HepG2 (cell line): Measurements from ENCODE around the gene CLIC4. TPM values are rescaled to one million over a fixed set of nuclear protein-coding genes. Genes with fewer than 3 reads are reported as not detected.

ENCODE experiments used
- ARNT2 ChIP-seq: sonication (generic); formaldehyde crosslinking; IDR thresholded peaks from 2 replicates; pipeline ENCODE4 v1.8.0; 2022; ENCODE audit warnings: mild to moderate bottlenecking, low read depth, missing genetic modification reagents, moderate library complexity
- ERF ChIP-seq: IDR thresholded peaks from 2 replicates; pipeline ENCODE4 v1.6.1; 2018; ENCODE audit warnings: missing biosample characterization, missing genetic modification reagents
- FOXO1 ChIP-seq: sonication (generic); formaldehyde crosslinking; IDR thresholded peaks from 2 replicates; pipeline ENCODE4 v1.4.0; 2020; ENCODE audit warnings: missing genetic modification reagents
- GABPB1 ChIP-seq: IDR thresholded peaks from 2 replicates; pipeline ENCODE4 v1.6.1; 2016; ENCODE audit warnings: mild to moderate bottlenecking, missing genetic modification reagents, moderate library complexity, missing compliant biosample characterization
- HOXD1 ChIP-seq: sonication (generic); formaldehyde crosslinking; IDR thresholded peaks from 2 replicates; pipeline ENCODE4 v1.5.0; 2020; ENCODE audit warnings: missing genetic modification reagents
- KLF12 ChIP-seq: sonication (generic); formaldehyde crosslinking; IDR thresholded peaks from 2 replicates; pipeline ENCODE4 v1.4.0; 2020; ENCODE audit warnings: missing genetic modification reagents, borderline replicate concordance
- LRRFIP1 ChIP-seq: sonication (generic); formaldehyde crosslinking; conservative IDR thresholded peaks from 2 replicates; pipeline ENCODE4 v1.4.0; 2020; ENCODE audit warnings: missing genetic modification reagents
- MAX ChIP-seq: IDR thresholded peaks from 2 replicates; pipeline ENCODE4 v1.6.1; 2012; ENCODE audit warnings: inconsistent platforms
- MED13 ChIP-seq: sonication (generic); formaldehyde crosslinking; IDR thresholded peaks from 2 replicates; pipeline ENCODE4 v1.5.0; 2020; ENCODE audit warnings: missing genetic modification reagents
- MXD4 ChIP-seq: IDR thresholded peaks from 2 replicates; pipeline ENCODE4 v1.6.1; 2016; ENCODE audit warnings: mild to moderate bottlenecking, missing biosample characterization, missing genetic modification reagents
- RBM22 ChIP-seq: fragments of 200-400 bp; formaldehyde crosslinking; optimal IDR thresholded peaks from 2 replicates; pipeline ENCODE3; 2017; ENCODE audit warnings: mild to moderate bottlenecking, low read length, moderate library complexity
- SSRP1 ChIP-seq: IDR thresholded peaks from 2 replicates; pipeline ENCODE4 v1.6.1; 2016; ENCODE audit warnings: control low read depth
- STAG1 ChIP-seq: sonication (generic); formaldehyde crosslinking; IDR thresholded peaks from 2 replicates; pipeline ENCODE4 v1.4.0; 2020; ENCODE audit warnings: missing genetic modification reagents
- TFE3 ChIP-seq: IDR thresholded peaks from 2 replicates; pipeline ENCODE4 v1.6.1; 2016
- U2AF1 ChIP-seq: fragments of 200-400 bp; formaldehyde crosslinking; optimal IDR thresholded peaks from 2 replicates; pipeline ENCODE3; 2017; ENCODE audit warnings: mild to moderate bottlenecking, low read depth, low read length
- ZBTB7B ChIP-seq: sonication (generic); formaldehyde crosslinking; IDR thresholded peaks from 2 replicates; pipeline ENCODE4 v1.4.0; 2020; ENCODE audit warnings: missing genetic modification reagents
- ZMYM3 ChIP-seq: sonication (generic); formaldehyde crosslinking; IDR thresholded peaks from 2 replicates; pipeline ENCODE4 v1.5.1; 2020; ENCODE audit warnings: mild to moderate bottlenecking, missing genetic modification reagents
- ZNF121 ChIP-seq: sonication (generic); formaldehyde crosslinking; IDR thresholded peaks from 2 replicates; pipeline ENCODE4 v1.5.0; 2020; ENCODE audit warnings: mild to moderate bottlenecking, missing genetic modification reagents
- ZNF282 ChIP-seq: fragments of 450-650 bp; IDR thresholded peaks from 2 replicates; pipeline ENCODE4 v1.6.1; 2018; ENCODE audit not compliant: partially characterized antibody
- ZNF547 ChIP-seq: sonication (generic); formaldehyde crosslinking; IDR thresholded peaks from 2 replicates; pipeline ENCODE4 v1.5.1; 2020; ENCODE audit warnings: mild to moderate bottlenecking, missing genetic modification reagents
- ZNF747 ChIP-seq: sonication (generic); formaldehyde crosslinking; IDR thresholded peaks from 2 replicates; pipeline ENCODE4 v1.8.1; 2023; ENCODE audit warnings: missing genetic modification reagents, mild to moderate bottlenecking, borderline replicate concordance
- ZSCAN9 ChIP-seq: IDR thresholded peaks from 2 replicates; pipeline ENCODE4 v1.6.1; 2016; ENCODE audit warnings: borderline replicate concordance
- polyA plus RNA-seq, 8 experiments: library from polyadenylated mRNA; depleted of rRNA in 3 of 8; stranded (reverse) in 7 of 8; unstranded in 1 of 8; fragments of >200 nt; fragmentation: Illumina TruSeq in 4 of 8; extraction: Trizol in 4 of 8; gene quantifications; 2 replicates each; pipeline versions ENCODE4 v1.2.1 to v1.2.3, GENCODE V29; 2011 to 2016; ENCODE audit warnings: low read depth in 4 of 8, missing spikeins in 1 of 8, mixed read lengths in 1 of 8; ENCODE audit not compliant: insufficient read depth in 1 of 8
- total RNA-seq, 5 experiments: library from RNA; depleted of rRNA; stranded (reverse); fragments of >200 nt; fragmentation: Illumina TruSeq; extraction: Trizol; gene quantifications; 2 replicates each; pipeline ENCODE4 v1.2.3, GENCODE V29; 2016; ENCODE audit warnings: low read depth in 1 of 5
- TF ChIP-seq, protein P1 (sequence below): IDR thresholded peaks from 2 replicates; pipeline ENCODE4 v1.6.1; 2018; ENCODE audit warnings: missing genetic modification reagents, mild to moderate bottlenecking, missing compliant biosample characterization
- TF ChIP-seq, protein P2 (sequence below): sonication (generic); formaldehyde crosslinking; IDR thresholded peaks from 2 replicates; pipeline ENCODE4 v1.5.1; 2020; ENCODE audit warnings: mild to moderate bottlenecking, missing genetic modification reagents, moderate library complexity

The CLIC4 gene
- total and polyA plus RNA-seq, 2 of the 13 experiments (the other 11 are each of a cell fraction or from before 2014, with no cell fraction given): 23.3 to 77.4 TPM

DNA sequence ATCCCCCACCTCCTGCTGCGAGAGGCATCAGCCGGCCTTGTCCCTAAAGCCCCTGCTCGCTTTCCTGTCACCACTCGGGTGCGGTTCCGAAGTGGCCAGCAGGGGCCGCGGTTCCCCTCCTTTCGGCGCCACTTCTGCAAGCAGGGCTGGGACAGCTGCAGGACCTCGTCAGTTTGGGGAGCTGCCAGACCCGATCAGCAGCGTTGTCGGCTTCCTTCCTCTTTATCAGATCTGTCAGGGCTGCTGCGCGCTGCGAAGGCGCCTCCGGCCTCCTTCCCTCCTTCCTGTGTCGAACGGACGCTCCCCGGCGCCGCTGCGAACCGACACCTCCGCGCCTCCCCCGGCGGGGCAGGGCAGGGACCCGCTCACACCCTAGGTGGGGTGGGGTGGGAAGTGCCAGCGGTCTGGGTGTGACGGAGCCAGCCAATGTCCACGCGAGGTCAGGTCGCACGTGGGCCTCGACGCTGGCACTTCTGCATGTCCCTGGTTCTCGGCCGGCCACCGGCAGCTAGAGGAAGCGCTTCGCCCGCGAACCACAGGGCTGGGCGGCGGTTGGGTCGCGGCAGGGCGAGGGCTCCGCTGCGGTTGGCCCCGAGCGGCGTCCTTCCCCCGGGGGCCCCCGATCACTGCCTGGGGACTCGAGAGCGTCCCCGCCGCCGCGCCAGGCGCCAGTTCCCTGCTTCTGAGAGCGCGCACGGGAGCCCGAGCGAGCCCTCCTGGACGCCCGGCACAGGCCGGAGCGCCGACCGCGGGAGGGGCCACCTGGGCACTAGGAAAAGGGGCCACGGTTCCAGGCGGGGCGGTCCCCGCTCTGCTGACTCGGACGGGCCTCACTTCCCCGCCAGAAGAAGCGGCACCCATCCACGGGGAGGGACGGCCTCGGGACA is 103.0 kb downstream of the CLIC4 start (continued):
- 0 out of 2 replicates have a peak, but pooled peaks have one; percentile 18 for TF ChIP-seq TFE3 (CRISPR knock-in tag)
- peak; percentile 65; the same call in 1 of the 2 replicates for TF ChIP-seq HOXD1
- no peak for TF ChIP-seq ZNF747 (CRISPR knock-in tag)
- TF ChIP-seq STAG1 (CRISPR knock-in tag): peak; percentile 96
- TF ChIP-seq KLF12 (CRISPR knock-in tag): peak; percentile 26; the same call in 1 of the 2 replicates
- no peak for TF ChIP-seq ZMYM3 (CRISPR knock-in tag)
- TF ChIP-seq GABPB1: peak; percentile 66; the same call in 1 of the 2 replicates
- peak; percentile 54; the same call in 1 of the 2 replicates for TF ChIP-seq MXD4 (CRISPR knock-in tag)
- 0 out of 2 replicates have a peak, but pooled peaks have one; percentile 24 for TF ChIP-seq FOXO1
- 0 out of 2 replicates have a peak, but pooled peaks have one; percentile 60 for TF ChIP-seq SSRP1
- TF ChIP-seq ZNF282: no peak
- TF ChIP-seq ARNT2 (CRISPR knock-in tag): 0 out of 2 replicates have a peak, but pooled peaks have one; percentile 25
- TF ChIP-seq, protein P1, sequence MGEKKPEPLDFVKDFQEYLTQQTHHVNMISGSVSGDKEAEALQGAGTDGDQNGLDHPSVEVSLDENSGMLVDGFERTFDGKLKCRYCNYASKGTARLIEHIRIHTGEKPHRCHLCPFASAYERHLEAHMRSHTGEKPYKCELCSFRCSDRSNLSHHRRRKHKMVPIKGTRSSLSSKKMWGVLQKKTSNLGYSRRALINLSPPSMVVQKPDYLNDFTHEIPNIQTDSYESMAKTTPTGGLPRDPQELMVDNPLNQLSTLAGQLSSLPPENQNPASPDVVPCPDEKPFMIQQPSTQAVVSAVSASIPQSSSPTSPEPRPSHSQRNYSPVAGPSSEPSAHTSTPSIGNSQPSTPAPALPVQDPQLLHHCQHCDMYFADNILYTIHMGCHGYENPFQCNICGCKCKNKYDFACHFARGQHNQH (CRISPR knock-in tag): 0 out of 2 replicates have a peak, but pooled peaks have one; percentile 22
- TF ChIP-seq ZNF547 (CRISPR knock-in tag): peak; percentile 26; the same call in 1 of the 2 replicates
- TF ChIP-seq ERF (CRISPR knock-in tag): peak; percentile 45; the same call in 1 of the 2 replicates
- TF ChIP-seq ZNF121 (CRISPR knock-in tag): 0 out of 2 replicates have a peak, but pooled peaks have one; percentile 37
- TF ChIP-seq MED13 (CRISPR knock-in tag): 0 out of 2 replicates have a peak, but pooled peaks have one; percentile 43
- TF ChIP-seq ZBTB7B (CRISPR knock-in tag): peak; percentile 52; the same call in 1 of the 2 replicates
- TF ChIP-seq ZSCAN9: peak; percentile 38; the same call in 1 of the 2 replicates
- TF ChIP-seq, protein P2, sequence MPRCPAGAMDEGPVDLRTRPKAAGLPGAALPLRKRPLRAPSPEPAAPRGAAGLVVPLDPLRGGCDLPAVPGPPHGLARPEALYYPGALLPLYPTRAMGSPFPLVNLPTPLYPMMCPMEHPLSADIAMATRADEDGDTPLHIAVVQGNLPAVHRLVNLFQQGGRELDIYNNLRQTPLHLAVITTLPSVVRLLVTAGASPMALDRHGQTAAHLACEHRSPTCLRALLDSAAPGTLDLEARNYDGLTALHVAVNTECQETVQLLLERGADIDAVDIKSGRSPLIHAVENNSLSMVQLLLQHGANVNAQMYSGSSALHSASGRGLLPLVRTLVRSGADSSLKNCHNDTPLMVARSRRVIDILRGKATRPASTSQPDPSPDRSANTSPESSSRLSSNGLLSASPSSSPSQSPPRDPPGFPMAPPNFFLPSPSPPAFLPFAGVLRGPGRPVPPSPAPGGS (CRISPR knock-in tag): no peak
- peak; percentile 99 for TF ChIP-seq RBM22
- peak; percentile 45 for TF ChIP-seq U2AF1
- peak; percentile 68 for TF ChIP-seq MAX
- TF ChIP-seq LRRFIP1 (CRISPR knock-in tag): no peak
